Measurements from ENCODE around the gene JAKMIP1. TPM values are rescaled to one million over a fixed set of nuclear protein-coding genes. Genes with fewer than 3 reads are reported as not detected.

JAKMIP1 gene
- total RNA-seq, 1 donor from 2014 or later, result 5.5 TPM

DNA sequence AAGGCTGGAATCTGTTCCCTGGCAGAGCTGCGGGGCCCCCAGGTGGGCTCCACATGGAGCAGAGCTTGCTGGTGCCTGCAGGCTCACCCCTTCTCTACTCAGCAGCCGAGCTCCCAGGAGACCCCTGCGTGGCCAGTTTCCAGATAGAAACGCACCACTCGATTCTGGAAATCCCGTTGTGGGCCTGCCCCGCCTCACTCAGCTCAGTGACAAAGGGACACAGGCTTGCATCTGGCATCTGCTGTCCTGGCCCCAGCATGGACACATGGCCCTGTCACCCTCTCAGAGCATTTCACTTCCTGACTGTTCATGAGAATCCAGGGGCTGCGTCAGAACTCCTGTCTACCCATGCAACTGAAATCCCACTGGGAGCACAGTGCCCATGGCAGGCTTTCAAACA, 161.6 kb downstream of the JAKMIP1 start:
- Histone ChIP-seq H3K4me3 (no peak overlapping the region), H2AFZ (replicated peaks) (no peak overlapping the region), H3K79me2 (ENCODE audit: low read depth) (no peaks in the 10 kb centered on the region), H3K4me2 (no peak overlapping the region), H3K27me3 (no peaks in the 10 kb centered on the region), H3F3A (ENCODE audit: low read depth) (peaks cover 12% of the 10 kb centered on the region), H3K4me1 (peaks cover 10% of the 10 kb centered on the region), H3K9me3 (ENCODE audit: low read depth) (no peaks in the 10 kb centered on the region), H3K9ac (no peak overlapping the region), H3K27ac (no peak overlapping the region), H4K20me1 (ENCODE audit: low read depth) (no peaks in the 10 kb centered on the region), H3K36me3 (no peaks in the 10 kb centered on the region)
- H3K36me3 Mint-ChIP-seq, result no peaks in the 10 kb centered on the region
- peaks cover 3% of the 10 kb centered on the region for H3K27me3 Mint-ChIP-seq (ENCODE audit: insufficient read depth, low read depth)
- DNase-seq (ENCODE audit: low spot score), result no peak
- no peaks in the 10 kb centered on the region for H3K9me3 Mint-ChIP-seq
- no peak overlapping the region for H3K27ac Mint-ChIP-seq
- H3K4me3 Mint-ChIP-seq, result no peak overlapping the region
- H3K4me1 Mint-ChIP-seq, result no peaks in the 10 kb centered on the region
- TF ChIP-seq EZH2 (IDR thresholded peaks at IDR 0.05), result no peak
- TF ChIP-seq EZH2phosphoT487 (IDR thresholded peaks at IDR 0.05), result no peak
- TF ChIP-seq, protein P1, sequence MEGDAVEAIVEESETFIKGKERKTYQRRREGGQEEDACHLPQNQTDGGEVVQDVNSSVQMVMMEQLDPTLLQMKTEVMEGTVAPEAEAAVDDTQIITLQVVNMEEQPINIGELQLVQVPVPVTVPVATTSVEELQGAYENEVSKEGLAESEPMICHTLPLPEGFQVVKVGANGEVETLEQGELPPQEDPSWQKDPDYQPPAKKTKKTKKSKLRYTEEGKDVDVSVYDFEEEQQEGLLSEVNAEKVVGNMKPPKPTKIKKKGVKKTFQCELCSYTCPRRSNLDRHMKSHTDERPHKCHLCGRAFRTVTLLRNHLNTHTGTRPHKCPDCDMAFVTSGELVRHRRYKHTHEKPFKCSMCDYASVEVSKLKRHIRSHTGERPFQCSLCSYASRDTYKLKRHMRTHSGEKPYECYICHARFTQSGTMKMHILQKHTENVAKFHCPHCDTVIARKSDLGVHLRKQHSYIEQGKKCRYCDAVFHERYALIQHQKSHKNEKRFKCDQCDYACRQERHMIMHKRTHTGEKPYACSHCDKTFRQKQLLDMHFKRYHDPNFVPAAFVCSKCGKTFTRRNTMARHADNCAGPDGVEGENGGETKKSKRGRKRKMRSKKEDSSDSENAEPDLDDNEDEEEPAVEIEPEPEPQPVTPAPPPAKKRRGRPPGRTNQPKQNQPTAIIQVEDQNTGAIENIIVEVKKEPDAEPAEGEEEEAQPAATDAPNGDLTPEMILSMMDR (IDR thresholded peaks at IDR 0.05), result no peak

DNA sequence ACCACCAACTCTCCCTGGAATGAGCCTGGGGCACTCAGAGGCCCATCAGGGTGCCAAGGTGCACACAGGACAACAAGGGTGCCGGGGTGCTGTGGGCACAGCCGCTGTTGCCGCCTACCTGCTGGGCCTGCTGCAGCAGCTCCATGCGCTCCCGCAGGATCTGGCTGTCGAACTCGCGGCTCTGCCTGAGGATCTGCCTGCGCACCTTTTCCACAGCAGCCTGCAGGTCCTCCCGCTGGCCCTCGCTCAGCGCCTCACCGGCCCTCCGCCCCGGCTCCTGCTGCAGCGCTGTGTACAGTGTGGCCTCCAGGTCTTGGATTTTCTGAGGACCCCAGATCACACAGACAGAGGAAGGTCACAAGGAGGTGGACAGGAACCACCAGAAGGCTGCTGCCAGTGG, 164.6 kb downstream of the JAKMIP1 start:
- Histone ChIP-seq H3K36me3 (no peaks in the 10 kb centered on the region), H3K4me1 (peaks cover 19% of the 10 kb centered on the region), H3K27ac (no peak overlapping the region), H3K9ac (no peak overlapping the region), H3K9me3 (ENCODE audit: low read depth) (no peaks in the 10 kb centered on the region), H4K20me1 (ENCODE audit: low read depth) (no peaks in the 10 kb centered on the region), H3F3A (ENCODE audit: low read depth) (peaks cover 12% of the 10 kb centered on the region), H3K4me3 (no peak overlapping the region), H3K27me3 (no peaks in the 10 kb centered on the region), H3K79me2 (ENCODE audit: low read depth) (no peaks in the 10 kb centered on the region), H3K4me2 (peak overlapping the region; percentile 52), H2AFZ (replicated peaks) (no peak overlapping the region)
- H3K27me3 Mint-ChIP-seq (ENCODE audit: insufficient read depth, low read depth), result no peaks in the 10 kb centered on the region
- no peaks in the 10 kb centered on the region for H3K9me3 Mint-ChIP-seq
- no peak overlapping the region for H3K27ac Mint-ChIP-seq
- H3K4me1 Mint-ChIP-seq, result peaks cover 23% of the 10 kb centered on the region
- H3K36me3 Mint-ChIP-seq, result no peaks in the 10 kb centered on the region
- no peak for TF ChIP-seq EZH2phosphoT487 (IDR thresholded peaks at IDR 0.05)
- TF ChIP-seq, protein P1 (IDR thresholded peaks at IDR 0.05), result no peak
- no peak for TF ChIP-seq EZH2 (IDR thresholded peaks at IDR 0.05)
- DNase-seq (ENCODE audit: low spot score), result peak; percentile 15
- H3K4me3 Mint-ChIP-seq, result no peak overlapping the region

DNA sequence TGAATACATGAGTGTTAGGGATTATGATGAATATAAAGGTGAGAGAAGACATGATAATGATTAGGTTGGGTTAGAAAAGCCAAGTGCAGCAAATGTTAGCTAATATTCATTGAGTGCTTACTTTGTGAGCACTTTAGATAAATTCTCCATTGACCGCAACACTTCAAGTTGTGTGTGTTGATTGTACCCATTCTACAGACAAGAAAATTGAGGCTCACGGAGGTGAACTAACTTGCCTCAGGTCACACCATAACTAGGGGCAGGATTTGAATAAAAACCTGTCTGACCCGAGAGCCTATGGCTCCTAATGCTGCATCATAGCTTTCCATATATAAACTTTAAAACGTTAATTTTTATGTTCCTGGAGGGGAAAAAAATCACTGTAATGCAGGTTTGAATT, 167.0 kb downstream of the JAKMIP1 start:
- peaks cover 27% of the 10 kb centered on the region for H3K4me1 ChIP-seq
- DNase-seq (ENCODE audit: low spot score), result no peak
- no peaks in the 10 kb centered on the region for H3K36me3 ChIP-seq
- Mint-ChIP-seq H3K4me3 (no peak overlapping the region), H3K27me3 (ENCODE audit: insufficient read depth, low read depth) (no peaks in the 10 kb centered on the region), H3K9me3 (no peaks in the 10 kb centered on the region), H3K4me1 (peaks cover 36% of the 10 kb centered on the region), H3K36me3 (no peaks in the 10 kb centered on the region), H3K27ac (no peak overlapping the region)
- H3K9ac ChIP-seq, result no peak overlapping the region
- H3K79me2 ChIP-seq (ENCODE audit: low read depth), result no peaks in the 10 kb centered on the region
- H3K27ac ChIP-seq, result no peak overlapping the region
- H4K20me1 ChIP-seq (ENCODE audit: low read depth), result no peaks in the 10 kb centered on the region
- H3K27me3 ChIP-seq, result peaks cover 2% of the 10 kb centered on the region
- H3K4me2 ChIP-seq, result no peak overlapping the region
- H3K9me3 ChIP-seq (ENCODE audit: low read depth), result no peaks in the 10 kb centered on the region
- no peak overlapping the region for H3K4me3 ChIP-seq
- H2AFZ ChIP-seq (replicated peaks), result no peak overlapping the region
- TF ChIP-seq, protein P1 (IDR thresholded peaks at IDR 0.05), result no peak
- no peak for TF ChIP-seq EZH2phosphoT487 (IDR thresholded peaks at IDR 0.05)
- TF ChIP-seq EZH2 (IDR thresholded peaks at IDR 0.05), result no peak
- peaks cover 12% of the 10 kb centered on the region for H3F3A ChIP-seq (ENCODE audit: low read depth)

Data from neural progenitor cell (in vitro differentiated cells).